HCT116 (cell line): ENCODE measurements around the gene GSN. TPM values are rescaled to one million over a fixed set of nuclear protein-coding genes. Genes with fewer than 3 reads are reported as not detected.

Source experiments
- ATAC-seq: fragments of 200-7000 bp; cut with Tn5 transposase; 2 replicates; pipeline ENCODE4 v1.9.1; 2020; ENCODE audit warnings: mild to moderate bottlenecking, moderate library complexity
- BruUV-seq: library from RNA; stranded (reverse); fragments of 400-500 nt; replicated peaks from 2 replicates; lab custom pipeline; 2021; lab: Mats Ljungman, UMichigan
- CTCF ChIA-PET: fragments of 300-600 bp; sonication (Branson Sonifier 250); formaldehyde crosslinking; loops from one replicate; lab custom pipeline; 2021; ENCODE audit warnings: antibody characterized with exemption; lab: Charles Lee
- POLR2A ChIA-PET: fragments of 300-600, 350-600 bp; sonication (Branson Sonifier 250); formaldehyde crosslinking; loops from one replicate; lab custom pipeline; 2021; ENCODE audit warnings: antibody characterized with exemption; lab: Charles Lee
- RAD21 ChIA-PET, 2 experiments: fragments of 300-600 bp; sonication (Branson Sonifier 250); formaldehyde crosslinking; loops; one replicate each; lab custom pipeline; 2023; ENCODE audit warnings: low total read pairs in 2 of 2; ENCODE audit not compliant: uncharacterized antibody in 2 of 2, unreplicated experiment in 2 of 2, low non-redundant PET in 1 of 2; lab: Charles Lee
- DNase-seq: peaks from one replicate; pipeline ENCODE4 v3.0.0-alpha.2; 2010; ENCODE audit warnings: low read depth, low spot score
- H2AFZ ChIP-seq: fragments of 200-600 bp; shearing (Covaris generic), sonication (generic); 2 replicates; pipeline ENCODE4 v1.6.1; 2017; ENCODE audit warnings: low read depth, mixed run types, mixed read lengths, antibody characterized with exemption, low read length; ENCODE audit not compliant: poor library complexity, severe bottlenecking
- H3K27ac ChIP-seq: 2 replicates; pipeline ENCODE4 v1.5.1; 2012; ENCODE audit warnings: low read depth, low read length
- H3K27me3 ChIP-seq: fragments of 200-600 bp; sonication (generic); 2 replicates; pipeline ENCODE4 v1.6.1; 2016; ENCODE audit warnings: mixed run types, low read length, mixed read lengths; ENCODE audit not compliant: insufficient read depth
- H3K36me3 ChIP-seq, 2 experiments: fragments of 200-500 bp in 1 of 2; fragments of 200-600 bp in 1 of 2; sonication (Bioruptor generic) in 1 of 2; sonication (generic) in 1 of 2; 2 replicates each; pipeline versions ENCODE4 v1.5.1 to v1.6.1; 2014 to 2016; ENCODE audit warnings: low read length in 2 of 2, inconsistent platforms in 1 of 2, mixed read lengths in 1 of 2, mixed run types in 1 of 2; ENCODE audit not compliant: insufficient read depth in 2 of 2, control insufficient read depth in 1 of 2
- H3K4me1 ChIP-seq, 2 experiments: fragments of 200-600 bp in 1 of 2; sonication (generic) in 1 of 2; 2 replicates each; pipeline versions ENCODE4 v1.5.1 to v1.6.1; 2012 to 2017; ENCODE audit warnings: low read length in 2 of 2, inconsistent platforms in 1 of 2, mild to moderate bottlenecking in 1 of 2, mixed read lengths in 1 of 2, mixed run types in 1 of 2, moderate library complexity in 1 of 2; ENCODE audit not compliant: insufficient read depth in 2 of 2, control insufficient read depth in 1 of 2
- H3K4me2 ChIP-seq: fragments of 200-600 bp; sonication (generic); 2 replicates; pipeline ENCODE4 v1.6.1; 2017; ENCODE audit warnings: mixed run types, low read length, mixed read lengths
- H3K4me3 ChIP-seq, 2 experiments: fragments of 200-600 bp in 1 of 2; sonication (generic) in 1 of 2; replicated peaks in 1 of 2; 2 replicates each; pipeline ENCODE4 v1.5.1; 2011 to 2016; ENCODE audit warnings: low read length in 2 of 2, control low read depth in 1 of 2, low read depth in 1 of 2, mild to moderate bottlenecking in 1 of 2, mixed read lengths in 1 of 2, mixed run types in 1 of 2
- H3K79me2 ChIP-seq: fragments of 200-600 bp; sonication (generic); 2 replicates; pipeline ENCODE4 v1.6.1; 2017; ENCODE audit warnings: mild to moderate bottlenecking, mixed run types, low read length, moderate library complexity, mixed read lengths; ENCODE audit not compliant: insufficient read depth
- H3K9ac ChIP-seq: fragments of 200-600 bp; sonication (generic); 2 replicates; pipeline ENCODE4 v1.6.1; 2016; ENCODE audit warnings: low read length, mixed read lengths
- H3K9me2 ChIP-seq: fragments of 200-600 bp; sonication (generic), shearing (Covaris generic); 2 replicates; pipeline ENCODE4 v1.6.1; 2017; ENCODE audit warnings: mixed run types, mild to moderate bottlenecking, moderate library complexity; ENCODE audit not compliant: insufficient read depth
- H3K9me3 ChIP-seq, 2 experiments: fragments of 200-500 bp in 1 of 2; fragments of 200-600 bp in 1 of 2; sonication (Bioruptor generic) in 1 of 2; sonication (generic) in 1 of 2; 2 replicates each; pipeline ENCODE4 v1.6.1; 2014 to 2017; ENCODE audit warnings: low read length in 2 of 2, mixed read lengths in 2 of 2, inconsistent platforms in 1 of 2, low read depth in 1 of 2, mild to moderate bottlenecking in 1 of 2, mixed run types in 1 of 2, moderate library complexity in 1 of 2; ENCODE audit not compliant: control insufficient read depth in 1 of 2, insufficient read depth in 1 of 2
- H4K20me1 ChIP-seq: fragments of 200-600 bp; sonication (generic), shearing (Covaris generic); 2 replicates; pipeline ENCODE4 v1.6.1; 2017; ENCODE audit warnings: mixed run types, mild to moderate bottlenecking, moderate library complexity; ENCODE audit not compliant: insufficient read depth
- JUND ChIP-seq: IDR thresholded peaks from 2 replicates; pipeline ENCODE4 v1.6.1; 2012
- ZNF274 ChIP-seq: fragments of 200-500 bp; sonication (Bioruptor generic); IDR thresholded peaks from 2 replicates; pipeline ENCODE4 v1.6.1; 2014; ENCODE audit warnings: mild to moderate bottlenecking, low read depth, low read length, inconsistent platforms
- intact Hi-C: fragments of 100-400 bp; cut with micrococcal nuclease; formaldehyde crosslinking; loops from 2 replicates; pipeline ENCODE4 v1.10.0; 2022
- total RNA-seq: library from RNA; stranded (reverse); gene quantifications from one replicate; pipeline ENCODE4 v1.2.1, GENCODE V29; 2021; ENCODE audit not compliant: unreplicated experiment
- TF ChIP-seq, protein P1 (sequence below): IDR thresholded peaks from 2 replicates; pipeline ENCODE4 v1.6.1; 2012; ENCODE audit warnings: low read depth

The GSN gene
- total RNA-seq, 1 experiment from 2014 or later = 71.3 TPM

DNA sequence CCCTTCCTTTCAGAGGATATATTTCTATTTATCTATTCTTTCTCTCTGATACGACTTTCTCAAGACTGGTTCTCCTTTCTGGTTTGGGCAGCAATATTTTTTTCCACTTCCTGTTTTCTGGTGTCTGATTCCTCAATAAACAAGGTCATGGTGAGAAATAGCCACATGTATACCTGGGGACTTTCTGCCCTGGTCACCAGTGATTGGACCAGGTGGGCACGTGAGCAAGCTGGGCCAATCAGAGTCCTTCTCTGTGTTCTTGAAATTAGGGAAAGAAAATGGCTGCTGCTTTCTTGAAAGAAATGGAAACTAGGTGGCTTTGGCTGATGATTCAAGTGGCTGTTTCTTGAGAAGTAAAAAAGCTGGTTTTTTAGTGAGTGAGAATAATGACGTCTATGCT lies 18.4 kb upstream of the GSN start:
- intact Hi-C loops = no loop called here
- POLR2A ChIA-PET = no interaction called here

More for the DNA sequence above, 18.4 kb upstream of the GSN start:
- no peak overlapping the region for H3K4me3 ChIP-seq
- TF ChIP-seq, protein P1, sequence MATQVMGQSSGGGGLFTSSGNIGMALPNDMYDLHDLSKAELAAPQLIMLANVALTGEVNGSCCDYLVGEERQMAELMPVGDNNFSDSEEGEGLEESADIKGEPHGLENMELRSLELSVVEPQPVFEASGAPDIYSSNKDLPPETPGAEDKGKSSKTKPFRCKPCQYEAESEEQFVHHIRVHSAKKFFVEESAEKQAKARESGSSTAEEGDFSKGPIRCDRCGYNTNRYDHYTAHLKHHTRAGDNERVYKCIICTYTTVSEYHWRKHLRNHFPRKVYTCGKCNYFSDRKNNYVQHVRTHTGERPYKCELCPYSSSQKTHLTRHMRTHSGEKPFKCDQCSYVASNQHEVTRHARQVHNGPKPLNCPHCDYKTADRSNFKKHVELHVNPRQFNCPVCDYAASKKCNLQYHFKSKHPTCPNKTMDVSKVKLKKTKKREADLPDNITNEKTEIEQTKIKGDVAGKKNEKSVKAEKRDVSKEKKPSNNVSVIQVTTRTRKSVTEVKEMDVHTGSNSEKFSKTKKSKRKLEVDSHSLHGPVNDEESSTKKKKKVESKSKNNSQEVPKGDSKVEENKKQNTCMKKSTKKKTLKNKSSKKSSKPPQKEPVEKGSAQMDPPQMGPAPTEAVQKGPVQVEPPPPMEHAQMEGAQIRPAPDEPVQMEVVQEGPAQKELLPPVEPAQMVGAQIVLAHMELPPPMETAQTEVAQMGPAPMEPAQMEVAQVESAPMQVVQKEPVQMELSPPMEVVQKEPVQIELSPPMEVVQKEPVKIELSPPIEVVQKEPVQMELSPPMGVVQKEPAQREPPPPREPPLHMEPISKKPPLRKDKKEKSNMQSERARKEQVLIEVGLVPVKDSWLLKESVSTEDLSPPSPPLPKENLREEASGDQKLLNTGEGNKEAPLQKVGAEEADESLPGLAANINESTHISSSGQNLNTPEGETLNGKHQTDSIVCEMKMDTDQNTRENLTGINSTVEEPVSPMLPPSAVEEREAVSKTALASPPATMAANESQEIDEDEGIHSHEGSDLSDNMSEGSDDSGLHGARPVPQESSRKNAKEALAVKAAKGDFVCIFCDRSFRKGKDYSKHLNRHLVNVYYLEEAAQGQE = no peak
- TF ChIP-seq JUND (no peak), ZNF274 (no peak)
- TF ChIP-seq, all 23 proteins: peak for 0
- no peaks in the 10 kb centered on the region; a peak in 1 of 4 replicates for H3K9me3 ChIP-seq
- H2AFZ ChIP-seq = no peak overlapping the region
- no peaks in the 10 kb centered on the region for H3K9me2 ChIP-seq
- RAD21 ChIA-PET = no interaction called here
- no peak overlapping the region for H3K27ac ChIP-seq
- no peak for DNase-seq
- BruUV-seq = no TSS peak
- no peaks in the 10 kb centered on the region for H3K27me3 ChIP-seq
- H4K20me1 ChIP-seq = no peaks in the 10 kb centered on the region
- no peak for ATAC-seq
- CTCF ChIA-PET = no interaction called here
- no peak overlapping the region for H3K9ac ChIP-seq
- no peaks in the 10 kb centered on the region for H3K79me2 ChIP-seq
- no peaks in the 10 kb centered on the region for H3K36me3 ChIP-seq
- no peaks in the 10 kb centered on the region for H3K4me1 ChIP-seq
- H3K4me2 ChIP-seq = no peak overlapping the region
